RWPE2 (cell line): ENCODE measurements around the gene TST.

Source experiments
- ATAC-seq: fragments of 200-7000 bp; cut with Tn5 transposase; 3 replicates; pipeline ENCODE4 v1.9.1; 2021; ENCODE audit warnings: low read depth
- DNase-seq: peaks from one replicate; pipeline ENCODE4 v3.0.0-alpha.2; 2020; ENCODE audit warnings: low spot score
- H3K27ac ChIP-seq: fragments of 450-650 bp; 2 replicates; pipeline ENCODE4 v1.5.1; 2017; ENCODE audit warnings: mild to moderate bottlenecking; ENCODE audit not compliant: poor library complexity, severe bottlenecking
- H3K27me3 ChIP-seq: fragments of 250-450 bp; sonication (Bioruptor Pico); 2 replicates; pipeline ENCODE4 v1.5.1; 2021; ENCODE audit warnings: mild to moderate bottlenecking, moderate library complexity; ENCODE audit not compliant: insufficient read depth, poor library complexity, severe bottlenecking
- H3K36me3 ChIP-seq: fragments of 250-450 bp; sonication (Bioruptor Pico); 2 replicates; pipeline ENCODE4 v1.5.1; 2020; ENCODE audit warnings: low read depth, mild to moderate bottlenecking, moderate library complexity
- H3K4me1 ChIP-seq: fragments of 250-450 bp; sonication (Bioruptor Pico); 2 replicates; pipeline ENCODE4 v1.5.1; 2021; ENCODE audit warnings: mild to moderate bottlenecking, moderate library complexity; ENCODE audit not compliant: insufficient read depth, poor library complexity, severe bottlenecking
- H3K4me3 ChIP-seq: fragments of 250-450 bp; sonication (Bioruptor Pico); 2 replicates; pipeline ENCODE4 v1.5.1; 2021; ENCODE audit warnings: mild to moderate bottlenecking, moderate library complexity; ENCODE audit not compliant: severe bottlenecking
- H3K9me3 ChIP-seq: fragments of 250-450 bp; sonication (Bioruptor Pico); 2 replicates; pipeline ENCODE4 v1.5.1; 2021; ENCODE audit warnings: mild to moderate bottlenecking, moderate library complexity; ENCODE audit not compliant: severe bottlenecking
- TF ChIP-seq, protein P1 (sequence below): fragments of 450-650 bp; IDR thresholded peaks from one replicate; pipeline ENCODE4 v1.5.1; 2017; ENCODE audit warnings: mild to moderate bottlenecking, moderate library complexity; ENCODE audit not compliant: poor library complexity, severe bottlenecking

The TST gene

DNA sequence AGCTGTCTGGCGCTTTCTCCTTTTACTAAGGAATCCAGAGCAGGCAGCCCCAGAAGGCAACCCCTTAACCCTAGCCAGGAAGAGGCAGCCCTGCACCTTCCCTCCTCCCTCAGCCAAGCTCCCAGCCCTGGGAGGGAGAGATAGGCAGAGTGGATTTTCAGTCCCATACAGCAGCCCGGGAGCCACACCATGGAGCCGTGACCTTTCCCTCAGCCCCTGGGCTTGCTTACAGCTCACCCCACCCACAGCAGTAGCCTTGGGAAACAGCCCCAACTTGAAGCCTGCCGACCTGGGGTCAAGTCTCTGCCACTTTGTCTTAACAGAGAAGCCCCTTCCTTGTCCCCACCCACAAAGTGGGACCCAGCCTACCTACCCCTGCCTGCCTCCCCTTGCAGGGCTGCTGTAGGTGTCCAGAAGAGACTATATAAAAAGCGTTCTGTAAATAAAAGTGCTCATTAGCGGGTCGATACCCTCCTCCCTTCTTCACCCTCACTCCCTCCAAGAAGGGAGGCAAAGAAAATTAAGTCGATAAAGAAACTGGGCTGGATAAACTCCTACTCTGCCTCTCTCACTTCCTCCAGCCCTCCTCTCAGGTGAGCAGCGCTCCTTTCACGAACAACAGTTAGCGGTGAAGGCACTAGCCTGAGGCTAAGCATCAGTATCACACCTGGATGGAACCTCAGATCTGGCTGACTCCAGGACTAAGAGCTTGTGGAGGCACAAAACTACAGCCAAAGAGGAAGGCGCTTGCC lies 4.2 kb downstream of the TST start:
- ATAC-seq (no peak), DNase-seq (peak; percentile 36)
- TF ChIP-seq, protein P1, sequence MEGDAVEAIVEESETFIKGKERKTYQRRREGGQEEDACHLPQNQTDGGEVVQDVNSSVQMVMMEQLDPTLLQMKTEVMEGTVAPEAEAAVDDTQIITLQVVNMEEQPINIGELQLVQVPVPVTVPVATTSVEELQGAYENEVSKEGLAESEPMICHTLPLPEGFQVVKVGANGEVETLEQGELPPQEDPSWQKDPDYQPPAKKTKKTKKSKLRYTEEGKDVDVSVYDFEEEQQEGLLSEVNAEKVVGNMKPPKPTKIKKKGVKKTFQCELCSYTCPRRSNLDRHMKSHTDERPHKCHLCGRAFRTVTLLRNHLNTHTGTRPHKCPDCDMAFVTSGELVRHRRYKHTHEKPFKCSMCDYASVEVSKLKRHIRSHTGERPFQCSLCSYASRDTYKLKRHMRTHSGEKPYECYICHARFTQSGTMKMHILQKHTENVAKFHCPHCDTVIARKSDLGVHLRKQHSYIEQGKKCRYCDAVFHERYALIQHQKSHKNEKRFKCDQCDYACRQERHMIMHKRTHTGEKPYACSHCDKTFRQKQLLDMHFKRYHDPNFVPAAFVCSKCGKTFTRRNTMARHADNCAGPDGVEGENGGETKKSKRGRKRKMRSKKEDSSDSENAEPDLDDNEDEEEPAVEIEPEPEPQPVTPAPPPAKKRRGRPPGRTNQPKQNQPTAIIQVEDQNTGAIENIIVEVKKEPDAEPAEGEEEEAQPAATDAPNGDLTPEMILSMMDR, result no peak
- H3K27ac ChIP-seq, result no peak overlapping the region
- H3K4me3 ChIP-seq, result no peak overlapping the region
- H3K9me3 ChIP-seq, result no peaks in the 10 kb centered on the region
- H3K27me3 ChIP-seq, result no peaks in the 10 kb centered on the region
- peaks cover 12% of the 10 kb centered on the region; the same call in 1 of the 2 replicates for H3K36me3 ChIP-seq
- no peaks in the 10 kb centered on the region for H3K4me1 ChIP-seq

DNA sequence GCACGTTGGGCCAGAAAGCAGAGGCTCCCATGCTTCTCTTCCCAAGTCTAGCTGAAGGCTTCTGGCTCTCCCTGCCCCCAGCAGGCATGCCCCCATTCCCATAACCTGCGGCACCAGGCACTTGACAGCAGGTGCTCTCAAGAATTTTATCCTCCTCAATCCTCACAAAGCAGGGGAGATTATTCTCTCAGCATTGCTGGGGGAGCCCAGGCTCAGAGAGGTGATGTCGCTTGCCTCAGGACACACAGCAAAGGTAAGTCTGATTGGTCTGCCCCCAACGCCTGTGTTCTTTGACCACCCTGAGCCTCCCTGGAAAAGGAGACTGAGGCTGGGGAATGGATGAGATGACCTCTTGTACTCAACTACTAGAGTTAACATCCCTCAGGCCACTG lies 4.8 kb downstream of the TST start:
- DNase-seq (no peak), ATAC-seq (no peak)
- H3K27ac ChIP-seq, result no peak overlapping the region
- peaks cover 12% of the 10 kb centered on the region; the same call in 1 of the 2 replicates for H3K36me3 ChIP-seq
- H3K9me3 ChIP-seq, result no peaks in the 10 kb centered on the region
- TF ChIP-seq, protein P1, result no peak
- H3K4me1 ChIP-seq, result no peaks in the 10 kb centered on the region
- no peaks in the 10 kb centered on the region for H3K27me3 ChIP-seq
- no peak overlapping the region for H3K4me3 ChIP-seq

DNA sequence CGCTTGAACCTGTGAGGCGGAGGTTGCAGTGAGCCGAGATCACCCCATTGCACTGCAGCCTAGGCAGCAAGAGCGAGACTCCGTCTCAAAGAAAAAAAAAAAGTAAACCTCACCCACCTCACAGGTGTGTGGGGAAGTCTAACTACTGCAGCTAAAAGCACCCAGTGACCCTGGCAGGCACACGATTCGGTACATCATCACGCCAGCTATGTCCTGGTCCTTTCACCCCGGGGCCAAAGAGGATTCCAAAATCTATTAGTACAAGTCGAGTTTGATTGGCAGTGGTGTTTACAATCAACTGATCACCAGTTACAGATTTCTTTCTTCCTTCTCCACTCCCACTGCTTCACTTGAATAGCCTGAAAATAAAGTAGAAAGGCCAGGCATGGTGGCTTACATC lies 6.3 kb downstream of the TST start:
- H3K27me3 ChIP-seq, result no peaks in the 10 kb centered on the region
- ATAC-seq, result no peak
- H3K36me3 ChIP-seq, result peaks cover 7% of the 10 kb centered on the region; the same call in 1 of the 2 replicates
- H3K27ac ChIP-seq, result no peak overlapping the region
- DNase-seq, result no peak
- H3K4me1 ChIP-seq, result no peaks in the 10 kb centered on the region
- no peak overlapping the region for H3K4me3 ChIP-seq
- H3K9me3 ChIP-seq, result no peaks in the 10 kb centered on the region
- TF ChIP-seq, protein P1, result no peak

DNA sequence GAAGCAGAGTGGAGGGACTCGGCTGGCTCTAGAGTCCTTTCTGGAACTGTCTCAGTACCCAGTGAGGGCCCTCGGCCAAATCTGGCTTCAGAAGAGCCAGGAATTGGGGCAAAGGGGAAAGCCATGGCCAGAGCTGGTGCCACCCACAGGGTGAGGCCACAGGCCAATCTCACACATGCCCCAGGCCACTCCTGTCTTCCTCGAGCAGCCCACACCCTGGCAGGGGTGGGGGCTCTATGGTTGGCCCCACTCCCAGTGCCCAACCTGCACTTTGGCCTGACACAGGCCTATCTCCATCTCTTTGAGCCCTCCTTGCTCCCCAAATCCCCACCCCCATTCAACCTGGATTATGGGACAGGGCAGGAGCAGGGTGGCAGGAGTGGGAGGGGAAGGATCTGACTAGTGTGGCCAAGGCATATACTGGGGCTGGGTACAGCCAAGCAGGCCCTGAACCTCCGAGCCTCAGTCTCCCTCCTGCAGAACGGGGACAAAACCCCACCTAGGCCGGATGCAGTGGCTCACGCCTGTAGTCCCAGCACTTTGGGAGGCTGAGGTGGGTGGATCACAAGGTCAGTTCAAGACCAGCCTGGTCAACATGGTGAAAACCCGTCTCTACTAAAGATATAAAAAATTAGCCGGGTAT lies 6.9 kb downstream of the TST start:
- DNase-seq (no peak), ATAC-seq (0 out of 3 replicates have a peak, but pooled peaks have one; percentile 17)
- Histone ChIP-seq H3K4me1 (no peaks in the 10 kb centered on the region), H3K9me3 (no peaks in the 10 kb centered on the region), H3K4me3 (no peak overlapping the region), H3K36me3 (peaks cover 2% of the 10 kb centered on the region; the same call in 1 of the 2 replicates), H3K27ac (no peak overlapping the region), H3K27me3 (no peaks in the 10 kb centered on the region)
- TF ChIP-seq, protein P1, result no peak

DNA sequence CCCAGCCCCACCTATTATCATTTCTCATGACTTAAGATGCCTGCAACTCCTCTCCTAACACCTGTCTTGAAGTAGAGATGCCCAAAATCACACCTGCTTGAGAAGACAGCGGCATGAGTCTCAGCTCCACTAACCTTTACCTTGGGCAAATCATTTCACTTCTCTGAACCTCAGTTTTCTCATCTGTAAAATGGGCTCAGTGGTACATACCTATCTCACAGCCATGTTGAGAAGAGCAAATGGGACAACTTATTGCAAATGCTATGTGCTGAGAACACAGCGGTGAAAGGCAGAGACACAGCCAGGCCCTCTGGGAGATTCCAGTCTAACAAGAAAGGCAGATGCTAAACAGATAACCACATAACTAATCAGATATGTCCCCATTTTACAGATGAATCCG lies 7.8 kb downstream of the TST start:
- H3K4me1 ChIP-seq, result no peaks in the 10 kb centered on the region
- H3K9me3 ChIP-seq, result no peaks in the 10 kb centered on the region
- ATAC-seq (no peak), DNase-seq (no peak)
- TF ChIP-seq, protein P1, result no peak
- H3K4me3 ChIP-seq, result no peak overlapping the region
- no peaks in the 10 kb centered on the region for H3K27me3 ChIP-seq
- H3K36me3 ChIP-seq, result no peaks in the 10 kb centered on the region
- H3K27ac ChIP-seq, result no peak overlapping the region
